HG03066 (cell line): Measurements from ENCODE around the gene MCF2L.

Source experiments
- ATAC-seq: cut with Tn5 transposase; IDR thresholded peaks from one replicate; pipeline ENCODE4 v1.9.1; 2021; ENCODE audit warnings: low read depth; ENCODE audit not compliant: unreplicated experiment

MCF2L gene

GRCh38 chr13:112996671-112997091, 27.7 kb downstream of the MCF2L start:
- ATAC-seq, result no peak

GRCh38 chr13:112997188-112998130, 28.4 kb downstream of the MCF2L start:
- ATAC-seq, result no peak

- ATAC-seq, result no peak
Measured at GRCh38 chr13:112998521-112999280, 29.7 kb downstream of the MCF2L start.

DNA sequence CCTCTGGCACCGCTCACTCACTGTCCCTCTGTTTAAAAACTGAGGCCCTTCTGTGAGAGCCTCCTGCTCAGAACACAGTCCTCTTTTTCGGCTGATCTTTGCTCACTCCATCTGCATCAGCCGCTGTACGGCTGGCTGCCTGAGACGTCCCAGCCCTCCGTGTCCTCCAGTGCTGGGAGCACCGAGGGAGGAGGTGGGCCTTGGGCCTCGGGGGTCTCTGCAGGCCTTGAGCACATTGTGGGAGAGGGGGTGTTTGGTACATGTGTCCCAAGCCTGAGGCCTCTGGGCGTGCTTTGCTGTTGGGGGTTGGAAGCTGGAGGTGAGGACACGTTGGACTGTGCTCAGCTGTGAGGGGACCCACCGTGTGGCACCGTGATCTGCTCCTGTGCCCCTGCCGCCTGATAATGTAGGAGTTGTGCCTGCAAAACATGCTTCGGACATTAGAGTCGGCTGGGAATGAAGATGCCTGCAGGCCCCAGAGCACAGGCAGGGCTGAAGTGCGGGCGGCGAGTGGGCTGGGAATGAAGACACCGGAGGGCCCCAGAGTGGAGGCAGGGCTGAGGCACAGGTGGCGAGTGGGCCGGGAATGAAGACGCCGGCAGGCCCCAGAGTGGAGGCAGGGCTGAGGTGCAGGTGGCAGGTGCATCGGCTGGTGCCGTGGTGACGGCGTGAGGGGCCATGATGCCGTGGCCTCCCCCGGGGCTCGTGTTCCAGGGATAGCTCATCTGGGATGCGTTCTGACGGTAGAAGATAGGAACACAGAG, 30.6 kb downstream of the MCF2L start:
- ATAC-seq, result no peak

- ATAC-seq, result no peak
Measured at GRCh38 chr13:113000575-113000974, 31.6 kb downstream of the MCF2L start.

- ATAC-seq, result no peak
Measured at GRCh38 chr13:113001241-113002140, 32.5 kb downstream of the MCF2L start.

- no peak for ATAC-seq
Measured at GRCh38 chr13:113002206-113002912, 33.3 kb downstream of the MCF2L start.

GRCh38 chr13:113002913-113003290, 33.9 kb downstream of the MCF2L start:
- ATAC-seq, result no peak

- no peak for ATAC-seq
Measured at GRCh38 chr13:113004126-113004525, 35.1 kb downstream of the MCF2L start.

DNA sequence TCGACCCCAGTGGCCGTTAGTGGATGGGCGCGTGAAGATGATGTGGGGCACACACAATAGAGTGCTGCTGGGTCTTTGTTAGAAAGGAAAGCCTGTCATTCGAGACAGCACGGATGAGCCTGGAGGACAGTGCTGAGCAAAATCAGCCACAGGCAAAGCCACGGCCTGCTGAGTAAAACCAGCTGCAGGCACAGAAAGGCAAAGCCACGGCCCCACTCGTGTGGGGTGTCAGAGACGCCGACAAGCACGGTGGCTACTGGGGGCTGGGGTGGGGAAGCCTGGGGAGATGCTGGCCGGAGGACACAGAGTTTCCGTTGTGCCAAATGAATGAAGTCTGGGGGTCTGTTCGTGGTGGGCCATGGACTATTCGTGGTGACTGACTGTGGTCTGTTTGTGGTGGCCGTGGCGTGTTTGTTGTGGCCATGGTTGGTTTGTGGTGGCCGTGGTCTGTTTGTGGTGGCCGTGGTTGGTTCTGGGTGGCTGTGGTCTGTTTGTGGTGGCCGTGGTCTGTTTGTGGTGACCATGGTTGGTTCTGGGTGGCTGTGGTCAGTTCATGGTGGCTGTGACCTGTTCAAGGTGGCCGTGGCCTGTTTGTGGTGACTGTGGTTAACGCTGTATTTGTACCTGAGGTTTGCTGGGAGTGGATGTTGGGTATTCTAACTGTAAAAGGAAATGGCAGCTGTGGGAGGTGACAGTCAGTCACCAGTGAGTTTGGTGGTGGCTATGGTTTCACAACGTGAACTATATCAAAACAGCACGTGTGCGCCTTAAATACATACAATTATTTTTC, 36.3 kb downstream of the MCF2L start:
- ATAC-seq, result no peak

DNA sequence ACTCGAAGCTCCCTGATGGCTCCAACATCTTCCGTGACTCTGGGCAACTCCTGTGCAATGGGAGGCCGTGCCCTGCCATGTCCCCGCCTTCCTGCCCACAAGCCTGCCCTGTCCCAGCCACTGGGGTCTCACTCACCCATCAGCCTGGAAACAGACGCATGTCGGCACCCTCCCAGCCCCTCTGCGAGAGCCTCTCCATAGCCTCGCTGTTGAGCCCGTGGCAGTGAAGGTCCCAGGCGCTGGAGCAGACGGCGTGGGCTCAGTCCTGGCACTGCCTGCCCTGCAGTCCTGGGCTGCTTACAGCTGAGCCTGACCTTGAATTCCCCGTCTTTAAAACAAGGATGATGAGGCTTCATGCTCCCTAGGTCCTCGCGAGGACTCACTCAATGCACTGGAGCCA, 37.0 kb downstream of the MCF2L start:
- ATAC-seq, result no peak

DNA sequence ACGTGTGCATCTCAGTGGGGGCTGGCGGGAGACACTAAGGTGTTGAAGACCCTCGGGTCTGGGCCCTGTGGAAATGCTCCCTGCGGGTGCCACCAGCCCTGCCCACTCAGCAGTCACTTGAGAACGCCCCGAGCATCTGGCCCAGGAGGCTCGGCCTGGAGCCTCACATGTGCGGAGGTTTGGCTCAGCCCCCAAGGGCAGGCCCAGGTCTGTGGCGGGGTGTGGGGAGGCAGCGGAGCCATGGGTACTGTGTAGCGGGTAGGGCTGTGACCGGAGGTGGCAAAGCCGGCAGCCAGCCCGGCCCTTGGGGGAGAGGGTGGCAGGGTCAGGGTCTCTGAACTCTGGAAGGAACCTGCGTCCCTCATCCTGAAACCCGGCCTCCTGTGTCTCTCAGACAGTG, 37.6 kb downstream of the MCF2L start:
- no peak for ATAC-seq

- no peak for ATAC-seq
Measured at GRCh38 chr13:113008851-113009250, 39.8 kb downstream of the MCF2L start.

DNA sequence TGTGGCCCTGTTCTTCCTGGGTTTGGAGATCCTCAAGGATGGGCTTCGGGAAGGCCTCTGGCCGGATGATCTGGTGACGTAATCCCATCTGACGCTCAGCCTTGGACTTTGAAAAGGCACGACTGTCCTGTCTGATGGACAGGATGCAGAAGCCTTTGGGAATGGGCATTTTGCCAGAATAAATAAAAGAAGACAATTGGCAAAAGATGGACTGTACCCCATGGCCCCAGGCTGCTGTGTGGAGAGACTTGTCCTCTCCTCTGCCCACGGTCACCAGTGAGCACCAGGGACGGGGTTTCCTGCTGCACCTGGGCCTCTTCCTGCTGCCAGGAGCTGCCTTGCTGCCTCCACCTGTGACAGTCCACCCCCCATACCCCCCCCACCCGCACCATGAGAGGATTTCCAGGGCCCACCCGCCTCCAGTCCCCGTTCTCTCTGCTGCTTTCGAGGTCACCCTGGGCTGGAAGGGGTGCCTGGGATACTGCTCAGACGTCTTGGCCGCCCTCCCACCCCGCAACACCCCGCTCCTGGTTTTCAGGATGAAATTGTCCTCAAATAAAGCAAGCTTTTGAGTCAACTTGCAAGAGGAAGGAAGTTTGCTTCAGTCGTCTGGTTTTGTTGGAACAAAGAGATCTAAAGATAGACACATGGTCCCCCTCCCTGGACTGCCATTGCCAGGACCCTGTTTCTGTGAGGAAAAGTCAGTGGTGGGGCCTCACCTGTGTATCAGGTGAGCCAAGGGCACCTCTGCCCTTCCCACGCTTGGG, 40.9 kb downstream of the MCF2L start:
- ATAC-seq, result no peak

GRCh38 chr13:113010510-113010865, 41.5 kb downstream of the MCF2L start:
- ATAC-seq, result no peak

DNA sequence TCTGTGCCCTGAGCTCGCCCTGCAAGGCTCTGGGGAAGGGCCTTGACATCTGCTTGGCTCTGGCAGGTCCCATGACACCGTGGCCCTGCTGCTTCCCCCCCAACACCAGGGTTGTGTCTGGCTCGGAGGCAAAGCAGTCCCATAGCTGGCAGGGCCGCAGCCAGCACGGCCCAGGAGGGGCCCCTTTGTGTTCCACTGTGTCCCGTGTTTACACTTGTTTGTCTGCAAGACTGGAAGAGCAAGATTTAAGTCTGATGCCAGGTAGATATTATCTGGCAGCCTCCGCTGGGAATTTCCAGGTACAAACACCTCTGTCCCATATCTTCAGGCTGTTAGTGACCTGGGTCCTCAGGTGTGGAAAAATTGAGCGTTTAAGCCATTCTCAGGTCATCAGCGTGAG, 44.3 kb downstream of the MCF2L start:
- no peak for ATAC-seq

GRCh38 chr13:113013878-113014751, 45.1 kb downstream of the MCF2L start:
- ATAC-seq, result no peak
